Suppressor macrophage treated with lipopolysaccharide for 4 hours (primary cell): ENCODE measurements around the gene GRIN3A.

Experiments used
- DNase-seq: peaks from one replicate; pipeline ENCODE4 v3.0.0-alpha.2; 2020

Gene GRIN3A

DNA sequence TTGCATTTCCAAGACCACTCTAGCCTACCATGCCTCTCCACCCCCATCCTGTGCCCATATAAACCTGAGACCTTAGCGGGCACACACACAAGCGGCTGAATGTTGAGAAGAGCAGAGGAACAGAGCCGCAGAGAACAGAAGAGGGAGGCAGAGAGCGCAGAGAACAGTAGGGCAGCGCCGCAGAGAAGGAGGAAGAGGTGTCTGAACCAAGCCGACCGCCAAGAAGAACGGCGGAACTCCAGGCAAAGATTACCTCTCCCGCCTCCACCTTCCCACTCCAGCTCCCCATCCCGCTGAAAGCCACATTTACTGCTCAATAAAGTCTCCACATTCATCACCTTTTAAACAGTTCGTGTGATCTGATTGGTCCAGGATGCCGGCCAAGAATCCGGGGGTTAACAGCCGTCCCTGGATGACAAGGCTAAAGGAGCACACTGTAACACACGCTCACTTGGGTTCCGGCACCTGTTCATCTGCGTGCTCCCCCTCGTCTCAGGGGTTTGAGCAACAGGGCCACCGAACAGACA is 33.2 kb downstream of the GRIN3A start:
- peak; percentile 15 for DNase-seq

DNA sequence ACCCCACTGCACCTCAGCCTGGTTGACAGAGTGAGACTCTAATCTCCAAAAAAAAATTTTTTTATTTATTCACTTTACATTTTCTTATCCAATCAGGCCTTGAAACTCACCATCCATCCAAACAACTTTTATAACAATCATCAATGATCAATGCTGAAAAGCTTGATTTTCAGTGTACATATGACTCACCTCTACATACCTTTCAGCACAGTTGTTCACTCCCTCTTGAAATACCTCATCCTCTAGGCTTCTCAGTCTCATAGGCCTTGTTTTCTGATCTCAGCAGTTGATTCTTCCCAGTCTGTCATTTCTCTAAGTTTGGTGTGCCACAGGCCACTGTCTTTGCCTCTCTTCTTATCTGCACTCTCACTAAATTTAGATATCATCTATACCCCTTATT is 36.2 kb downstream of the GRIN3A start:
- DNase-seq = no peak

DNA sequence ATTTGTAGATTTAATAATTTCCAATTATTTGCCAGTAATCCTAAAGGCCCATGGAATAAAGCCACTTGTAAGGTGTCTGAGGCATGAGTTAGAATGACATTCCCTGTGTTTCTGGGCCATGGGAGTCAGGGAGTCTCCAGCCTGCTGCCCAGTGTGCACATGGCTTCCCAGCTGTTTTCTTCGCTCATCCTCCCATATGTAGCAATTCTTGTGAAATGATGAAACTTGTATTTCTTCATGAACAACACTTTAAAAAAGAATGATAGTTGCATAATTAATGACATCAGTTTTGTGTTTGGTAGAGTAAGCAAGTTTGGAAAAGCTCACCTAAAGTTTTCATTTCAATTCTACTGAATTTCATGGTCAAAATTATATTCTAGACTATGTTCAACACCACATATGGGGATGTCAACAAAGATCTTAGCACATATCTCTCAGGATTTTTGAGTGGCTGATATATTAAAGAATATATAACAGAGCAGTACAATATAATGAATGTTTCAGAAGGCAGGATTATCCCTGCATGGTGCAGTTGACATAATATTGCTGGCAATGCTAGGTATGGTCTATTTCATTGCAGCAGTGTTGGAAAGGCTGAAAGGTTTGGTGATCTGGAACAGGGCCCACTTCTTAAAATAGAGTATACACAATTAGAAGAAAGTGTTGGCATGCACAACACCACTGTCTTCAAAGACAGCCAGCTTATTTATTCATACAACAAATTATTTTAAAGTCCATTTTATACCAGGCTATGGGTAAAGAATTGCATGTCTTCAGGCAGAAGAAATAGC is 44.7 kb downstream of the GRIN3A start:
- DNase-seq = peak; percentile 9

DNA sequence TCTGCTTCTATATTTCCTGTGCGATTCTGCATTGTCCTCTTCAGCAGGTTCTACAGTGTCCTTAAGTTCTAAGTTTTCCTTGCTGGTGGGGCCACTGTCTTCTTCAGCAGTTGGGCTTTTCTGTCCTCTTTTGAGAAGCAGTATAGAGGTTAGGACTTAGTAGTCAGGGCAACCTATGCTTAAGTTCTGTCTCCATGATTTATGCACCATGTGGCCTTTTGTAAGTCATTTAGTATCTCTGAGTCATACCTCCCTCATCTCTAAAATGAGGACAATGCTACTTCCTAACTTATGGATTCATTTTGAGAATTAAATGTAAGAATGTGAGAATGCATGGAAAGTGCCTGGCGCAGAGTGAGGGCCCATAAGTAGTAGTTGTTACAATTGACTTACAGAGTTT is 46.8 kb downstream of the GRIN3A start:
- DNase-seq = no peak

DNA sequence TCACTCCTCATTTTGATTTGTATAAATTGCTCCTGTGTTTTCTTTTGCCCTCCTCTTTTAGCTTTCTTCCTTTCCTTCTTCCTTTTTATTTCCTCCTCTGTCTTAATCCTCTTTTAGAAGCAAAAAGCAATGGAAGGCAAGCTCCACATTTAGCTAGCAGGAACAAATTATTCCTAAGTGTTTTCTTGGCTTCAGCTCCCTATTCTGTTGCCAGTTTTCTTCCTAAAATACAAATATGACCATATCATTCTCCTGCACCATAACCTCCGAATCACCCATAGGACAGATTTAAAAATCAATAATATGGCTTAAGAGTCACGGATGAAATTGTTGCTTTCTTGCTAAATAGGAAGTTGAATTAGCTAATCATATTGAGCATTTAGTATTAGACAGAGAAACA is 49.4 kb downstream of the GRIN3A start:
- DNase-seq = no peak

DNA sequence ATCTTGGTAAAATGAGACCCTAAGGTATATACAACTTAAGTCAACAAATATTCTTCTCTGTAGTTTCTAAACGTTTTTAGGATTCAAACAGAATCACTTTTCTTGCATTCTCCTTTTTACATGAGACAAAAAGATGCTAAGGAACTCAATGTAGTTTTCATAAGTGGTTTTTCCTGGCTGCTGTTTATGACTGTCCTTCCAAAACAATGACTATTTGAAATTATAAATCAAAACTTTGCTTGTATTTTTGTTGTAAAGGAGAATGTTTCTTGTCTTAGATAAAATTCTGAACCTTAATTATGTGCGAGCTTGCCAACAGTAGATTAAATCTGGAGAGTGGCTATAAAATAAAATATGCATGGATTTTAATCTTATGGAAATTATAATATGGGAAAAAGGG is 53.8 kb downstream of the GRIN3A start:
- no peak for DNase-seq

DNA sequence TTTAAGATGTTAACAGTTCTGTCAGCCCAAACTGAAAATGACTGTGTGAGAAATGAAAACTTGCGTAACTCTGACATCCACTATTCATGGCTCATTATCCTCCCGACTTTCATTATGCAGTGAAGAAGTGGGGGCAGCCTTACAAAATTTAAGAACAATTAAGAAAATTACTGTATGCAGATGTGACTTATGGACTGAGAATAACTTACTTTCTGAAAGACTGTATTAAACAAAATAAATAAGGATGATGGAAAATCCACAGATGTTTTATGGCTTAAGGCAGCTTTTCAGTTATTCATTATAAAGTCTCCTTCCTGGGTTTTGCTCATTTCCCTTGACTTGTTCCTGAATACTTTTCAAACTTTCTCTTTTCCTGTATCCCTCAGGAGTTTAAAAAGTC is 55.2 kb downstream of the GRIN3A start:
- no peak for DNase-seq

DNA sequence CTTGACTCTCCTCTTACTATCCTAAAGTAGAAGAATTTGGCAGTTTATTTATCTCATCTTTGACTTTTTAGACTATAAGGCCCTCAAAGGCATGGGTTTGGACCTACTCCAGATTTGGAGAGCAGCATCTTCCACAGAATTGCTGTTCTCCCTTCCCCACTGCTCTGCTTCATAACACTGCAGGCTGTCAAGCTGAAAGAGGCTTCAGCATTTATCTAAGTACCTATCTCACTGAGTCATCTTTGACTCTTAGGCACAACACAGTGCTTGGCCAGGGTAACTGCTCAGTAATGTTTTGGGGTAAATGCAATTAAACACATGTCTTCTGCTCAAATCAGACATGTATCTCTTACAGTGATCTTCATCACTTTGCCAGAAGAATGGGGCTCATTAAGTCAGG is 60.6 kb downstream of the GRIN3A start:
- DNase-seq = no peak

DNA sequence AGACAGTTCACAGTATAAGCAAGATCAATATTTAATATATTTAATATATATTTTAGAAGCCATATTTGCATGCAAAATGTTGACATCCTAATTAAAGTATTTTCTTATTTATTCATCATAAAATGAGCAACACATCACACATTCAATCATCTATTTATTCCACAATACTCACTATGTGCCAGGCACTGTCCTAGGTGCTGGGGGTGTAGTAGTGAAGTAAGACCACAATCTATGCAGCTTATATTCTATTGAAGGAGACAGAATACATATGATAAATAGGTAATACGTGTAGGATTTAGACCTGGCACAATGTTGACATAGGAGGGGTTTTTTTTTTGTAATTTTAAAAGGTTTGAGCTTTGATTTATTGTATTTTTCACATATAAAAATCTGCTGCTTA is 63.1 kb downstream of the GRIN3A start:
- DNase-seq = no peak

DNA sequence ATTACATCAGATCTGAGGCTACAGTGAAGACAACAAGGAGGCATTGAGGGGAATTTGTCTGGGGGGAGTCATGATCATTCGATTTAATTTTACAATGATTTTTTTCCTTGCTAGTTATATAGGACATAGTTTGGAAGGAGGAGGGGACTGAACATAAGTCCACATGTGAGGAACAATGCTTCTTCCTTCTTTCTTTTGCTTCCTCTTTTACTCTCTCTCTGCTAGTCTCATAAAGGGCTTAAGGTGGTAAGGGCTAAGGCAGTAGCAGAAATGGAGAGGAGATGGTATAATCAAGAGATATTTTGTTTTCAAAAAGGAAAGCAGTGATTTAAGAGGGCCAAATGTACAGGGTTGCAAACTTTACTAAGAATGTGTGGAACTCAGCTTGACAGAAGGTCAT is 64.3 kb downstream of the GRIN3A start:
- DNase-seq = no peak

DNA sequence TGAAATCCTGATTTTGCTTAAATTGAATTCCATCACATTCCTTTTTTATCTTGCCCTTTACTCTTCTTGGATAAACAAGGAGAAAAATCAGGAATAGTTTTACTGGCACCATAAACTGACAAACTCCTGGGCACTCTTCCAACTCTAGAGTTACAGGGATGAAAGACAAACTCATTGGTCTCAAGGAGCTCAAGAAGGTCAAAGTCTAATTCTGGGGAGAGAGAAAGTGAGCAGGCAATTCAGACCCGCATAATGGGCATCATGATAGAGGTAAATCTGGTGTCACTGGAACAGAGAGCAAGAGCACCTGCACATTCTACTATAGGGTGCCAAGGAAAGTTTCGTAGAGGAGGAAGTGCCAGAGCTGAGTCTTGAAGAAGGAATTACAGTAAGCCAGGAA is 64.8 kb downstream of the GRIN3A start:
- DNase-seq = no peak

DNA sequence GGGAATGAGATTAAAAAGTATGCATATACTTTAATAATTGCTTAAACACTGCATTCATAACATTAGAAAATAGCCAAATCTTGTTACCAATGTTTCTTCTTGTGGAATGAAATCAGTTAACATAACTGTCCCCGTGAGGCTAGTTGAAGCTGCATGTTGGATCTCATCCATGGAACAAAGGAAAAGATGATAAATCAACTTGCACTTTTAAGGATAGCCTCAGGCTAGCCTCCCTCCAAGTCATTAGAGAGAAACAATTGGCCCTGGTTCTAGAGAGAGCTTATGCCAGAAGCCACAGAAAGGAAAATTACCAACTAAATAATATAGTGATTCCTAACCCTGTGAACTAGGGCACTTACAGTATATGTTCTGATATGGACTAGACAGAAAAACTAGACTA is 66.9 kb downstream of the GRIN3A start:
- DNase-seq = no peak

DNA sequence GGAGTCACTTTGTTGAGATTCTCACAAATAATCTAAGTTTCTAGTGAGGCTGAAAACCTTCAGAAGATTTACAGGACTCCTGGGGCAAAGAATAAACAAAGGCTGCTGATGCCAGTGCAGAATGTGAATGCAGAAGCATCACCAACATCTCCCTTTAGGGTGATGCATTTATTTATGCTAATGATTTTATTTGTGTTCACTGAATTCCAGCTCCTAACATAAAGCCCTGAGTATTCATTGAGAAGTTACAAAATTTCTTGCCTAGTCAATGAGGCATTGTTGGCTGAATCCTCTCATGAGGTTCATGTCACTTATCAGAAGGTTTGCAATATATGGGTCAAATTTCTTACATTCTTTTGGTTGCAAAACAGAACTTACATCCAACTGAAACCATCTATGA is 70.0 kb downstream of the GRIN3A start:
- DNase-seq = no peak

DNA sequence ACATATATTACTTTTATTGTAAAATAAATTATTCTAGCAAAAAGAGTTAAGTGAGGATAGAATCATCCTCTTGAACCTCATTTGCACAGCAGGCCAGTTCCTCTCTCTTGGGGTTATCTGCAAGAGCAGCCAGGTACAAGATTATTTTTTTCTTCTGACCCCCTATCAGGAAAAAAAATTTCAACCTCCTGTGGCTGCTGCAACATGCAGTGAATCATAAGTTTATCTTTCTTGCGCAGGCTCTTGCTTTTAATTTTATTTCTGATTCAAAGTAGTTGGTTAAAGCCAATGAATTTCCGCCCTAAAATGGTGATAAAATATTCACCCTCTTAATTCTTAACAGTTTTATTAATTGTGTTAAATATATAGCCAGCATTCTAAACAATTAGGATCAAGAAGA is 74.0 kb downstream of the GRIN3A start:
- DNase-seq = no peak

DNA sequence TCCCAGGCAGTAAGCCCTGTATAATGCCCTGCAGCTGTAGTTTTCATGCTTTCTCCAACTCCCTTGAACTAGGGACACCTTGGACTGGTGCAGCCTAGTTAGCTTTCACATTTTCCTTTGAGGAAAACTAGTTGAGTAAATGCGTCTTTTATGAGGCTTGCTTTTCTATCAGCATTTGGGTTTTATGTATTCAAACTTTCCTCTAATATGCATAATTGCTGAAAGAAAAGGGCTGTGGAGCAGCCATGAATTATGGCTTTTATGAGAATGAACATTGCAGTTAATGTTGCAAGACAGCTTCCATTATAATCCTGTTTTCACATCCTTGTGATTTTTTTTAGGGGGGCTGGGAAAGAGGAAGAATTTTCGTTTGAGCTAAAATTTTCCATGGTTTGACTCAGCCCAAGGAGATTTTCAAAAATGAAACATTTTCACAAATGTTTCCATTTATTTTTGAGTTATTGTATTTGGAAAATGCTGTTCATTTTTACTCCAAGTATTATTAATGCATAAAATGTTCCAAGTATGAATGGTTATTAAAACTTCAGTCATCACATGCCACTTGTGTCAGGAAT is 85.8 kb downstream of the GRIN3A start:
- no peak for DNase-seq

DNA sequence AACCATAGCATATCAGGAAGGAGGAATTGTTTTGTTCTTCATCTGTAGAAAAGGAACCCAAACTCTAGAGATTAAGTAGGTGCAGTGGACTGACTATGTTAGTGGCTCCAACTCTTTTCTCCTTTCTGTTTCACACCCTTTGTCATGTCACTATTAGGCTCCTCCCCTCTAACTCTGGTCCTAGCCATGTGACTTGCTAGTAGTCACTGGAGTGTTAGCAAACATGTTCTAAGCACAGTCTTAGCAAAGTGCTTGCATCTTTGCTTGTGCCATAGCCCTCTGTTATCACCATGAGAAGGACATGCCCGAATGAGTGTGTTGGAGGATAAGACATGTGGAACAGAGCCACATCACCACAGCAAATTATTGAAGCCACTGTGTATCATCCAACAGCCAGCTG is 88.3 kb downstream of the GRIN3A start:
- peak; percentile 21 for DNase-seq

DNA sequence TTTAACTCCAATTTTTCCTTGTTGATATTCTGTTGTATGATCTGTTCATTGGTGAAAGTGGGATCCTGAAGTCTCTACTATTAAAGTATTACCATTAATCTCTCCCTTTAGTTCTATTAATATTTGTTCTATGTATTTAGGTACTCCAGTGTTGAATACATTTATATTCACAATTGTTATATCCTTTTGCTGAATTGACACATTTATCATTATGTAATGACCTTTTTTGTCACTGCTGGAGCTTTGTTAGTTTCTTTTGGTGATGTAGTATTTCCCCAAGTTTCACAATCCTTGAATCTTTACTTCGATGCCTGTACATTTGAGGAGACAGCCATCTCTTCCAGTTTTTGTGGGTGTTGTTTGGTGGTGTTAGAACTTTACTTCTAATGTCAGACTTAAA is 90.0 kb downstream of the GRIN3A start:
- peak; percentile 9 for DNase-seq

DNA sequence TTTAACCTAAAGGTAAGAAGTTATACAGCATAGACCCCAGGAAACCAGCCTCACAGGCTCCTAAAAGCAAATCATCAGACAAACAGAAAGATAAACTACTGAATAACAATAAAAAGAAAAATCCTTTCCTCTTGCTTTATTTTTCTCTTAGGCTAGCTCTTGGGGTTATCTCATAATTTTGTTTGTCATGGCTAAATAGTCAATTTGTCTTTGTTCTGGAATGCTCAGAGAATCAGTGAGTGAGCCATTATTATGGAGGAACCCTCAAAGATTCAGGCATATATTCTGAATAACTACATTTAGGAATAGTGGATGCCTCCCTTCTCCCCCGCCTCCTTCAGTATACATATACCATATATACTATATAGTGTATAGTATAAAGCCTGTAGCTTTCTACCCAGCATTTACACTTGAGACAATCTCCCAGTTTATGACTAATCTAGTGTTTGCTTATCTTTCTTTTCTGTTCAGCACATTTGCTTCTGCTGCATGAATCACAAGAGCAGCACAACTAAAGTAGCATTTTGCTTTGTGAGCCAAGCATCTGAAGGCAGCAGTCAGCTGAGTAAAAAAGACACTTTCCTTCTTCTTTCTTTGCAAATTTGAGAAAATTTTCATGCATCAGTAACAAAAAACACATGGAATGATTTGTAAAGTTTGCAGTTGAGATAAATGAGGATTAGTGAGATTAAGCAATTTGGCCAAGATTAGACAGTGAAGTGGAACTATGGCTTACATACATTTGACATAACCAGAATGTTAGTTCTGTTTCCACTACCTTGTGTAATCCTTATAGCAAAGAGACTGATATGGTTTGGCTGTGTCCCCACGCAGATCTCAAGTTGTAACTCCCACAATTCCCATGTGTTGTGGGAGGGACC is 98.4 kb downstream of the GRIN3A start:
- DNase-seq = no peak

DNA sequence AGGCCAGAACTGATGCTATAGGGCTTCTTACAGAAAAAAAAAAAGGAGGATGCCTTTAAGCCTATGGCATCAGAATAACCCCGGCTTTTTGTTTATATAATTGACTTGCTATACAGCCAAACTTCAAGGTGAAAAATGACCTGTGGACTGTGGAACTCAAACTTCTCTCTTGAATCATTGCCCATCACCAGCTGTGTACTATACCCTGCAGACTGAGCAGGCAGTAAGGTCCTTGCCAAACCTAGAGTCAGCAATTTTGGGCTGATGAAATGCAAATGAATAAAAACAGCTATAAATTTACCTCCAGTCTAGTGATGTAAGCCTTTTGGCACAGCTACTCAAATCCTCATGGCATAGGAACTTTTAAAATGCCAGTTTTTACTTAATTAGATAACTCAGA is 99.1 kb downstream of the GRIN3A start:
- DNase-seq = no peak

DNA sequence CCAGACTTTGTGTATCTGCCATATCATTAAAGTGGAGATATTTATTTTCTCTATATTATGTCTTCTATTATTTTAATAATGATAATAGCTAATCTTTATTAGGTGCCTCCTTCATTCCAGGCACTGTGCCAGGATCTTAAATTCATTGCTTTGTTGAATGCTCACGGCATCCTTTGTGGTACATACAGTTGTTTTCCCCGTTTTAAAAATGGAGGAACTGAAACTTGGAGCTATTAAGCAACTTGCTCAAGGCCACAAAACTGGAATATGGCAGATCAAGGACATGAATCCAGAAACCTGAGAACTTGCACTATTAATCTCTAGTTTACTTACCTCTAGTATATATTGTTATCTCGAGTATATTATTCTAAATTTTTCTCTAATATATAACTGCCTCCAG is 102.2 kb downstream of the GRIN3A start:
- DNase-seq = peak; percentile 57

DNA sequence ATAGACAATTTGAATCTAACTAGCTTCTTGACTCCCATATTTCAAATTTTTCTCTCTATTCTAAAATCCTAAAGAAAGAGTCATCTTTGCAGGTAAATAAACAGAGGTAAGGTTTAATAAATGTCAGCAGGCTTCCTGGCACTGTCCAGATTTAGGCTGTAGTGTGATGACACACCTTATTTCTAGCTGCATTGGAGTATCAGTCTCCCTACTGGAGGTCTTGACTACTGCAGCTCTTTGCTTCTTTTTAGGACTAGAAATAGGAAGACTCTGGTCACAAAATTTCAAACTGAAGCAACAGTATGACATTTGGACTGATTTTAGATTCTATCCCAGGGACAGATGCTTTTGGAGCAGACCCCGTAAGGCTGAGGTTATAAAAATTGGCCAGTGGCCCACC is 103.0 kb downstream of the GRIN3A start:
- DNase-seq = no peak

DNA sequence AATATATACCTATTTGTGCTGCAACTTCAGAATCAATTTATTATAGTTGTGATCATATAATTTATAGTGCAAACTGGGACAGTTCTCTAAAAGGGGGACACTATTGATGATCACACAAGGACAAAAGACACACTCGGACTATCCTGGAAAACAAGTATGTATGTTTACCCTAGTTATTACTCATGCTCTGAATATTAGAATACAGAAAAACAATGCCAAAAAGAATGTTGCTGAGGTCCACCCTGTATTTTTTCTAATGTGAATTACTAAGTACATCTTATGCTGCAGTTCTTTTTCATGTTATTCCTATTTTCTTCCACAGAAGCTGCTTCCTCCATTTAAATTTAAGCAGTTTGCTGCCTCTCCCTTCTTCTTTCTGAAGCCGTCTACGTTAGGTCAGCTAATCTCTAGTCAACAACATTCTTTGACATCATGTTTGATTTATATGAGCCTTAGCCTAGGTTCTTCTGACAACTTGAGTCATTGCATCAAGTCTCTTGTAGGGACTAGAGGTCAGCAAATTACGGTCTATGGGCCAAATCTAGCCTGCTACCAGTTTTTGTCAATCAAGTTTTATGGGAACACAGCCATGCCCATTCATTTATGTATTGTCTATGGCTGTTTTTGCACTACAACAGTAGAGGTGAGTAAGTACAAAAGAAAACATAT is 103.6 kb downstream of the GRIN3A start:
- DNase-seq = no peak

DNA sequence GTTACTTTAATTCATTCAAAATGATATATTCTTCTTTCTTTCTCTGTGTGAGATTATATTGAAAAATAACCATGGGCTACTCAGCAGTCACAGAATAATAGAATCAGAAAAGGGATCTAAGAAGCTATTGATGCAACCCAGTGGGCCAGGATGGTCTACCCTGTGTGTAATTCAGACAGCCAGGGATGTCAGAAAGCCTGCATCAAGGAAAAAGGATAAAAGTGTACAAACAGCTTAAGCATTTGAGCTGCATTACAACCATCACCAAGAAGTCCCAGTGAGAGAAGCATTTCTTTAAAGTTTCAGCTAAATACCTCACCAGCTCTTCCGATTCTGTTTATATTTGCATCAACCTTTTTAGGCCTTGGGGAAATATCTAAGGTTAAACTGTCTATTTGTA is 105.8 kb downstream of the GRIN3A start:
- no peak for DNase-seq
